Spleen (tissue), 7 donors: Measurements from ENCODE around the gene PON1.

Experiments used
- POLR2A ChIP-seq, 3 donors: fragments of 450-650 bp; IDR thresholded peaks; one replicate each; pipeline ENCODE4 v1.5.1; 2017; ENCODE audit warnings: antibody characterized with exemption in 3 of 3, mild to moderate bottlenecking in 1 of 3
- POLR2AphosphoS5 ChIP-seq, 3 donors: sonication (generic); formaldehyde crosslinking; IDR thresholded peaks; one replicate each; pipeline ENCODE4 v1.5.1; 2017; ENCODE audit warnings: antibody characterized with exemption in 3 of 3
- TF ChIP-seq, protein P1 (sequence below), 11 experiments: fragments of 200-600 bp in 7 of 11; fragments of 450-650 bp in 4 of 11; sonication (generic) in 4 of 11; IDR thresholded peaks in 8 of 11; conservative IDR thresholded peaks in 3 of 11; 1 replicate in 7 of 11; 2 replicates in 4 of 11; pipeline versions ENCODE4 v1.4.0 to v1.8.0; 2016 to 2021; ENCODE audit warnings: antibody characterized with exemption in 11 of 11, inconsistent platforms in 4 of 11, mild to moderate bottlenecking in 1 of 11
- donor health status: DM: no; HTN: no; CAD: no; lungs with moderate emphysema.
- donor health status: DM: no; HTN: no; CAD: no.
- donor health status: DM: no; HTN: no; CAD: no.

DNA sequence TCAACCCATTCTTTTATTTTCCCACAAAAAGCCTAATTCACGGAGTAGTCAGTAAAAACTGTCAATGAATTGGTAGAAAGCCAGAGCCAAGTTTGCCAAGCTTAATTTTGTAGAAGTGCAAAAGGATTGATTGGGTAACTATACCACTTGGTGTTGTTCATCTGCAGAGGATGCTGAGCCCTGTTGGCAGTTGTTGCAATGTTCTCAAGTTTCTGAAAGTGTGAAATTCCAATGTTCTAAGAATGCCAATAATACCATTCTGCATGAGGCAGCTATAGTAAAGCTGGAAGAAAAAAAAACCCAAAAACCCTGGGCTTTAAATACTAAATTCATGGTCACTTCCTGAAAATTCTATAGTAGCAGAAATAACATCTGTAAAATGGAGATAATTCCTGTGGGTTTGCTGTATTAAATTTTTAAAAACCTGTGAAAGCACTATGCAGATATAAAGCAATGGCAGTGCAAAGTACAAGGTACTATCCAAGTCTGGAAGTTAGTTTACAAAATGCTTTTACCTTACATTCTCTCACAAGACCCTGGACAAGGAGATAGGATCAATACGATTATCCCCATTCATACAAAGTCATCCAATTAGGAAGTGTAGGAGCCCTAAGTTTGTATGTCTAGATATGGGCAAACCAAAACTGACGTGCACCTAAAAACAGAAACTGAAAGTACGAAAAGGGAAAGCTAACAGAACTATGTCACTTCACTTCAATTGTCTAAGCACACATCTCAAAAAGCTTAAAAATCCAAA is 6.0 kb upstream of the PON1 start:
- TF ChIP-seq, protein P1, sequence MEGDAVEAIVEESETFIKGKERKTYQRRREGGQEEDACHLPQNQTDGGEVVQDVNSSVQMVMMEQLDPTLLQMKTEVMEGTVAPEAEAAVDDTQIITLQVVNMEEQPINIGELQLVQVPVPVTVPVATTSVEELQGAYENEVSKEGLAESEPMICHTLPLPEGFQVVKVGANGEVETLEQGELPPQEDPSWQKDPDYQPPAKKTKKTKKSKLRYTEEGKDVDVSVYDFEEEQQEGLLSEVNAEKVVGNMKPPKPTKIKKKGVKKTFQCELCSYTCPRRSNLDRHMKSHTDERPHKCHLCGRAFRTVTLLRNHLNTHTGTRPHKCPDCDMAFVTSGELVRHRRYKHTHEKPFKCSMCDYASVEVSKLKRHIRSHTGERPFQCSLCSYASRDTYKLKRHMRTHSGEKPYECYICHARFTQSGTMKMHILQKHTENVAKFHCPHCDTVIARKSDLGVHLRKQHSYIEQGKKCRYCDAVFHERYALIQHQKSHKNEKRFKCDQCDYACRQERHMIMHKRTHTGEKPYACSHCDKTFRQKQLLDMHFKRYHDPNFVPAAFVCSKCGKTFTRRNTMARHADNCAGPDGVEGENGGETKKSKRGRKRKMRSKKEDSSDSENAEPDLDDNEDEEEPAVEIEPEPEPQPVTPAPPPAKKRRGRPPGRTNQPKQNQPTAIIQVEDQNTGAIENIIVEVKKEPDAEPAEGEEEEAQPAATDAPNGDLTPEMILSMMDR (IDR thresholded peaks at IDR 0.05 in 8 of 11, conservative IDR thresholded peaks at IDR 0.05 in 3 of 11): no peak
- TF ChIP-seq POLR2A (IDR thresholded peaks at IDR 0.05): no peak
- no peak for TF ChIP-seq POLR2AphosphoS5 (IDR thresholded peaks at IDR 0.05)
